ENCODE results near the gene ABCC10.
A peak's percentile ranks its signal among the peaks of the same experiment; 100 is the strongest.
"Not testable (repeated sequence)": the region's sequence is repeated elsewhere in the genome, so short reads cannot be mapped to it uniquely, and the experiment has no call there.

Gene ABCC10

GRCh38 chr6:43444582-43444981 is 17.2 kb downstream of the ABCC10 start:
- DNase-seq (ENCODE audit: low read depth): no peak

GRCh38 chr6:43445576-43445975 is 18.2 kb downstream of the ABCC10 start:
- DNase-seq (ENCODE audit: low read depth): no peak

DNA sequence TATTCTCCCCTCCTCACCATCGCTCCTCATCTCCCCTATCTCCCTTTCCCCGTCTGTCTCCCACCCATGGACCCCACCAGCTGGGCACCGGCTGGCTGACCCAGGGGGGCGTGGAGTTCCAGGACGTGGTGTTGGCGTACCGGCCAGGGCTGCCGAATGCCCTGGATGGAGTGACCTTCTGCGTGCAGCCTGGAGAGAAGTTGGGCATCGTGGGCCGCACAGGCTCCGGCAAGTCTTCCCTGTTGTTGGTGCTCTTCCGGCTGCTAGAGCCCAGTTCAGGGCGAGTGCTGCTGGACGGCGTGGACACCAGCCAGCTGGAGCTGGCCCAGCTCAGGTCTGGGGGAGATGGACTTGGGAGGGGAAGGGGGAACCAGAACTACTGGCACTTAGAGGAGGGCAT is 20.3 kb downstream of the ABCC10 start:
- no peak for DNase-seq (ENCODE audit: low read depth)

DNA sequence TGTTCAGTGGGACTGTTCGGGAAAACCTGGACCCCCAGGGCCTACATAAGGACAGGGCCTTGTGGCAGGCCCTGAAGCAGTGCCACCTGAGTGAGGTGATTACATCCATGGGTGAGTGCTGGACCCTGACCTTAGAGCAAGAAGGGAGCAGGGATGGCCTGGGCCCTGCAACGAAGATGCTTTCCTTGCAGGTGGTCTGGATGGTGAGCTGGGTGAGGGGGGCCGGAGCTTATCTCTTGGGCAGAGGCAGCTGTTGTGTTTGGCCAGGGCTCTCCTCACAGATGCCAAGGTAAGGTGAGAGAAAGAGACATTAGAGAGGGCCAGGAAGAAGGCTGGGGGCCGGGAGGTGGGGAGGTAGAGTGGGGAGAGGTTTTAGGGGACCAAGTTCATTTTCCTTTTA is 21.6 kb downstream of the ABCC10 start:
- no peak for DNase-seq (ENCODE audit: low read depth)

DNA sequence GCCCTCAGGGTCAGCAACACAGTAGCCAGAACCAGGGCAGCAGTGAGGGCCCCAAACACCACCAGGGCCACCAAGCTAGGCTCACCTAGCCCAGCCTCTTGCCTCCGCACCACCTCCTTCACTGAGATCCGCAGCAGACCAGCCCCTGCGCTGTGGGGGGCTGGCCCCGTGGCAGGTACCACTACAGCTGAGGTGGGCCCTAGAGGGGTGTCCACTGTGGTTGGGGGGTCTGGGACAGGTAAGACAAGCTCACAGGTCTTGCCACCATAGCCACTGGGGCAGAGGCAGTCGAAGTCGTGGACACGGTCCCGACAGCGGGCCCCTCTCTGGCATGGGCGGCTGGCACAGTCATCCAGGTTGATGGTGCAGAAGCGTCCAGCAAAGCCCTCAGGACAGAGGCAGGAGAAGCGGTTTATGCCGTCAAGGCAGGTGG is 23.4 kb downstream of the ABCC10 start:
- no peak for DNase-seq (ENCODE audit: low read depth)

- DNase-seq (ENCODE audit: low read depth): no peak
These were observed 24.0 kb downstream of the ABCC10 start for GRCh38 chr6:43451348-43451747.

GRCh38 chr6:43451939-43452338 is 24.6 kb downstream of the ABCC10 start:
- no peak for DNase-seq (ENCODE audit: low read depth)

DNA sequence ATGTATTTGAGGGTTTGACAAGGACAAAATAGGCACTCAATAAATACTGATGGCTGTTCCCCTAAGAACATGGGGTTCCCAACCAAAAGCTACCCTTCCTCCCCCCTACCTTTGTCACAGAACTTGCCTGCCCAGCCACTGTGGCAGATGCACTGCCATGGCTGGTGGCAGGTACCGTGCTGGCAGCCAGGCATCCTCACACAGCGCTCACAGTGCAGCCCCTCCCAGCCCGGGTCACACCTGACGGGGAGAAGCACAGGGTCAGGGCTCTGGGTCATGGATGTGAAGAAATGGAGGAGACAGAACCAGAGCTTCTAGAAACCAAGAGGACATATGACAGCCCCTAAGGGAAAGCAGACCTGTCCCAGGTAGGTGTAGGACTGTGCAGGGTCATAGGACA is 25.6 kb downstream of the ABCC10 start:
- DNase-seq (ENCODE audit: low read depth): no peak

GRCh38 chr6:43453831-43454230 is 26.5 kb downstream of the ABCC10 start:
- no peak for DNase-seq (ENCODE audit: low read depth)

- no peak for DNase-seq (ENCODE audit: low read depth)
These were observed 27.0 kb downstream of the ABCC10 start for GRCh38 chr6:43454290-43454695.

DNA sequence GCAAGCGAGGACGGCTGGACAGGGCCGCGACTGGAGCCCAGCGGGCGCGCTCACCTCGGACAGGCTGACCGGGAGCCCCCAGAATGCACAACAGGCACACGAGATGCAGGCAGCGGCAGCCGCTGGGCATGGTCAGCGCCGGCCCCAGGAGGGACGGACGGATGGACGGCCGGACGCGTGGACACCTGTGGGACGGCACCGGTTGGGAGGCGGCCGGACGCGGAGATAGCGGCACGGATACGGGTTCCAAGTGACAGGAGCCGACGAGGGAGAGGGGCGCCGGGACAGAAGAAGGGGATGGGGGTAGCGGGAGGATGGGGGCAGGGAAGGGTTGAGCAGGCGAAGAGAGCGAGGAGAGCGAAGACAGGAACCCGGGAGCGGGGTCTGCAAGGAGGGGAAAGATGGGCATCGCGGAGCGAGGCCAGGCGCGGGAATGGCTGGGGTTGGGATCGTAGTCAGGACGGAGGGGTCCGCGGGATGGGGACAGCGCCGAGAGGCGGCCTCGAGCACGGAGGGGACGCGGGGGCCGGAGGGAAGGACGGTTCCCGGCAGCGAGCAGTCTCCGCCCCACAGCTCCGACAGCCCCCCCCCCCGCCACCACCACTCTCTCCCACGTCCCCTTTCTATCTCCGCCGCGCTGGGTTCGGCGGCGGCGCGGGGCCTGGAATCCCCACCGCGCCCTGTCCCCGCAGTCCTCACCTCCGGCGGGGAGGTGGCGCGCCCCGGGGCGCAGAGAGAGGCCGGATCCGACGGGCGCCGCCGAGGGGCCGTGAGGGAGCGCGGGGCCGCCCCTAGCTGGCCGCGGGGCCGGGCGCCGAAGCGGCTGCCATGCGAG is 27.6 kb downstream of the ABCC10 start:
- peak; percentile 82 for DNase-seq (ENCODE audit: low read depth)

GRCh38 chr6:43455531-43456428 is 28.4 kb downstream of the ABCC10 start, which contains the start of gene DLK2:
DLK2 (minus strand) TSS chr6:43455548; CDS start chr6:43454825, 723 bp downstream.
- no peak for DNase-seq (ENCODE audit: low read depth)

DNA sequence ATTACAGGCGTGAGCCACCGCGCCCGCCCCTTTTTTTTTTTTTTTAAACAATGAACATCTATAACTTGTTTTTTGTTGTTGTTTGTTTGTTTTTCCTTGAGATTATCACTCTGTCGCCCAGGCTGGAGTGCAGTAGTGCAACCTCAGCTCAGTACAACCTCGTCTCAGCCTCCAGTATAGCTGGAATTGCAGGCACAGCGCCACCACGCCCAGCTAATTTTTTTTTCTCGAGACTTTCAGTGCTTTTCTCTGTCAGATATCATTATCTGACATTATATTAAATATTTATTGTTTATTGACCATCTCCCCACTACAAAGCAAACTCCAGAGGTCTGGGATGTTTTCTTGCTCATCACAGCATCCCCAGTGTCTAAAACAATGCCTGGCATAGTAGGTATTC is 30.3 kb downstream of the ABCC10 start:
- no peak for DNase-seq (ENCODE audit: low read depth)

GRCh38 chr6:43458154-43458553 is 30.8 kb downstream of the ABCC10 start:
- not testable (repeated sequence) for DNase-seq (ENCODE audit: low read depth)

DNA sequence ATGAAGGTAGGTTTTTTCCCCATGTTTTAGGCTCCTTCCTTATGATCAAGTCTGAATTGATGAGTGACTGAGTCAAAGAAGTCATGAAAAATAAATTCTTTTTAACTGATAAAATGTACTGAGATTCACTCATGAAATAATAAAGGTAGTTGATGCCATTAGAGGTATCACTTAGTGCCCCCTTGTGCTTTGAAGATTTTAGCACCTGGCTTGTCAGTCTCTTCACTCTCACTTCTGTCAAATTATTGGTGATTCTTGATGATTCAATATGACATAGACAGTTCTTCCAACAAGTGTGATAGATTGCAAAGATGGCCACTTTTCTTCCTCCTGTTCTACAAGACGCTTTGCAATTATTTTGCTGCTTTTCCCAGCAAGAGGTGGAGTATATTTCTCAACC is 32.2 kb downstream of the ABCC10 start:
- no peak for DNase-seq (ENCODE audit: low read depth)

GRCh38 chr6:43460032-43460431 is 32.7 kb downstream of the ABCC10 start:
- DNase-seq (ENCODE audit: low read depth): no peak

DNA sequence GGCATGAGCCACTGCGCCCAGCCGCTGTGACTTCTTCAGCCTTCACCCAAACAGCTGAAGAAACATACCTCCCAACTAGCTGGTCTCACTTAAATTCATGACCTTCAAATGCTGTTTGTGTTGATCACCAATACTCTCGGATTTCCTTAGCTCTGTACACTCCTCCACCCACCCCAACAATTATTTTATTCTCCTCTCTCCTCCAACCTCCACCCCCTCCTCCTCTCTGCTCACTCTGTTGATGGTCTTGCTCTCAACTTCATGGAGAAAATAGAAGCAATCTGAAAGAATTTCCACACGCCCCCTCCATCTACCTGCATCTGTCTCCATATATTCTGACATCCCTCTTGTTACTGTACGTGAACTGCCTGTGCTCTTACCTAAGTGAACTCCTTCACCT is 34.6 kb downstream of the ABCC10 start:
- no peak for DNase-seq (ENCODE audit: low read depth)

DNA sequence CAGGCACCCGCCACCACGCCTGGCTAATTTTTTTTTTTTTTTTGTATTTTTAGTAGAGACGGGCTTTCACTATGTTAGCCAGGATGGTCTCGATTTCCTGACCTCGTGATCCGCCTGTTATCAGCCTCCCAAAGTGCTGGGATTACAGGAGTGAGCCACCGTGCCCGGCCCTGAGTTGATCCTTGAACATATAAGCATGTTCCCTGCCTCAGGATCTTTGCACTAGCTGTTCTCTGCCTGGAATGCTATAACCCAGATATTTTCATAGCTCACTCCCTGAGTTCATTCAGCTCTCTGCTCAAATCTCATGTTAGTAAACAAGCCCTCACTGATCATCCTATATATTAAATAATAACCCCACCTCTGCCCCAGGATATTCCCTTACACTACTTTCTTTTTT is 37.0 kb downstream of the ABCC10 start:
- no peak for DNase-seq (ENCODE audit: low read depth)

DNA sequence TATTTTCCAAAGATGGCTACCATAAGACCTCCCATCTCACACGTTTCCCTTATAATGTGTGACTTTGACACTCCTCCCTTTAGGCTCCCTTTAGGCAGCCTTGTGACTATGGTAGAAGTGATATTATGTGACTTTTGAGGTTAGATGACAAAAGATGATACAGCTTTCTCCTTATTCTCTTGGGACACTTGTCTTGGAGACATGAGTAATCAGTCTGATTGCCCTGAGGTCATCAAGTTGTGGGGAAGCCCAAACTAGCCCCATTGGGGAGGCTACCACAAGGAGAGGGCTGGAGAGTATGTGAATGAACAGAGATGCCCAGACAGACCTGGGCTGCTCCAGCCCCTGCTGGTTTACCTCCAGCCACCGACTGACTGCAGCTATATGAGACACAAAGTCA is 38.6 kb downstream of the ABCC10 start:
- no peak for DNase-seq (ENCODE audit: low read depth)

- DNase-seq (ENCODE audit: low read depth): not testable (repeated sequence)
These were observed 39.9 kb downstream of the ABCC10 start for GRCh38 chr6:43467265-43467664.

GRCh38 chr6:43467752-43468151 is 40.4 kb downstream of the ABCC10 start:
- no peak for DNase-seq (ENCODE audit: low read depth)

GRCh38 chr6:43468240-43468639 is 40.9 kb downstream of the ABCC10 start:
- no peak for DNase-seq (ENCODE audit: low read depth)

Data from fibroblast of gingiva (primary cell).